ENCODE results near the gene BANF2.

Gene BANF2

GRCh38 chr20:17687800-17688199 is 12.0 kb upstream of the BANF2 start:
- no peak overlapping the region for H2BK5ac ChIP-seq (ENCODE audit: low read depth, low read length, poor library complexity, severe bottlenecking)
- no peak overlapping the region for H3K14ac ChIP-seq (ENCODE audit: low read length in 2 of 2)
- no peak overlapping the region for H2AFZ ChIP-seq (ENCODE audit: low read depth, low read length)
- DNase-seq, result no peak
- H3K36me3 ChIP-seq (ENCODE audit: control insufficient read depth in 1 of 2, insufficient read depth in 2 of 2, low read depth in 1 of 2, low read length in 2 of 2), result no peaks in the 10 kb centered on the region
- no peak overlapping the region for H3K4me3 ChIP-seq (ENCODE audit: insufficient read depth in 1 of 2, low read depth in 1 of 2, low read length in 2 of 2)
- no peak overlapping the region for H3K27ac ChIP-seq (ENCODE audit: low read length, poor library complexity, severe bottlenecking)
- no peak overlapping the region for H2BK12ac ChIP-seq (ENCODE audit: low read length in 2 of 2)
- H3K9me3 ChIP-seq (ENCODE audit: control insufficient read depth, low read length), result peaks cover 16% of the 10 kb centered on the region
- H3K9ac ChIP-seq (ENCODE audit: low read length), result no peak overlapping the region
- WGBS, result 82% methylated on average over 3 of the region's 3 CpGs
- no peak overlapping the region for H3K4ac ChIP-seq (ENCODE audit: low read depth in 1 of 2, low read length in 2 of 2)
- H3K27me3 ChIP-seq (ENCODE audit: control insufficient read depth in 1 of 2, insufficient read depth in 1 of 2, low read length in 2 of 2), result peaks cover 38 to 55% of the 10 kb centered on the region in 2 experiments
- no peak overlapping the region for H3K23ac ChIP-seq (ENCODE audit: low read length in 2 of 2)
- no peak overlapping the region for H4K91ac ChIP-seq (ENCODE audit: low read length)
- no peaks in the 10 kb centered on the region for H3K79me1 ChIP-seq (replicated peaks; ENCODE audit: low read length, poor library complexity, severe bottlenecking)
- no peak overlapping the region for H2AK5ac ChIP-seq (ENCODE audit: low read length, severe bottlenecking)
- no peak overlapping the region for H4K8ac ChIP-seq (ENCODE audit: low read length)
- no peak overlapping the region for H3K4me2 ChIP-seq (ENCODE audit: low read length, poor library complexity, severe bottlenecking)
- H2BK15ac ChIP-seq (ENCODE audit: low read depth, poor library complexity, severe bottlenecking), result no peak overlapping the region
- H3K18ac ChIP-seq (ENCODE audit: low read depth in 1 of 2, low read length in 2 of 2), result no peak overlapping the region
- peaks cover 2% of the 10 kb centered on the region for H3K4me1 ChIP-seq (ENCODE audit: control insufficient read depth, insufficient read depth, low read depth, low read length)
- H2BK120ac ChIP-seq (ENCODE audit: low read depth, low read length), result peak overlapping the region; percentile 6

GRCh38 chr20:17688965-17689364 is 10.8 kb upstream of the BANF2 start:
- no peak overlapping the region for H3K4me3 ChIP-seq (ENCODE audit: insufficient read depth in 1 of 2, low read depth in 1 of 2, low read length in 2 of 2)
- H3K27me3 ChIP-seq (ENCODE audit: control insufficient read depth in 1 of 2, insufficient read depth in 1 of 2, low read length in 2 of 2), result peaks cover 43 to 50% of the 10 kb centered on the region in 2 experiments
- H2BK120ac ChIP-seq (ENCODE audit: low read depth, low read length), result no peak overlapping the region
- WGBS, result 11% methylated on average over 1 of the region's 2 CpGs
- H3K79me1 ChIP-seq (replicated peaks; ENCODE audit: low read length, poor library complexity, severe bottlenecking), result no peaks in the 10 kb centered on the region
- no peak overlapping the region for H3K4ac ChIP-seq (ENCODE audit: low read depth in 1 of 2, low read length in 2 of 2)
- DNase-seq, result peak; percentile 80
- H3K9ac ChIP-seq (ENCODE audit: low read length), result no peak overlapping the region
- H3K23ac ChIP-seq (ENCODE audit: low read length in 2 of 2), result no peak overlapping the region
- H2BK12ac ChIP-seq (ENCODE audit: low read length in 2 of 2), result no peak overlapping the region
- no peak overlapping the region for H2BK15ac ChIP-seq (ENCODE audit: low read depth, poor library complexity, severe bottlenecking)
- no peak overlapping the region for H2BK5ac ChIP-seq (ENCODE audit: low read depth, low read length, poor library complexity, severe bottlenecking)
- no peak overlapping the region for H4K91ac ChIP-seq (ENCODE audit: low read length)
- no peak overlapping the region for H4K8ac ChIP-seq (ENCODE audit: low read length)
- no peak overlapping the region for H3K27ac ChIP-seq (ENCODE audit: low read length, poor library complexity, severe bottlenecking)
- H3K4me2 ChIP-seq (ENCODE audit: low read length, poor library complexity, severe bottlenecking), result no peak overlapping the region
- H3K9me3 ChIP-seq (ENCODE audit: control insufficient read depth, low read length), result peaks cover 16% of the 10 kb centered on the region
- H2AK5ac ChIP-seq (ENCODE audit: low read length, severe bottlenecking), result no peak overlapping the region
- H3K18ac ChIP-seq (ENCODE audit: low read depth in 1 of 2, low read length in 2 of 2), result no peak overlapping the region
- no peaks in the 10 kb centered on the region for H3K4me1 ChIP-seq (ENCODE audit: control insufficient read depth, insufficient read depth, low read depth, low read length)
- H2AFZ ChIP-seq (ENCODE audit: low read depth, low read length), result no peak overlapping the region
- no peak overlapping the region for H3K14ac ChIP-seq (ENCODE audit: low read length in 2 of 2)
- no peaks in the 10 kb centered on the region for H3K36me3 ChIP-seq (ENCODE audit: control insufficient read depth in 1 of 2, insufficient read depth in 2 of 2, low read depth in 1 of 2, low read length in 2 of 2)

- Histone ChIP-seq H4K91ac (ENCODE audit: low read length) (no peak overlapping the region), H3K14ac (ENCODE audit: low read length in 2 of 2) (no peak overlapping the region), H3K79me1 (replicated peaks; ENCODE audit: low read length, poor library complexity, severe bottlenecking) (no peaks in the 10 kb centered on the region), H2BK12ac (ENCODE audit: low read length in 2 of 2) (no peak overlapping the region), H3K27me3 (ENCODE audit: control insufficient read depth in 1 of 2, insufficient read depth in 1 of 2, low read length in 2 of 2) (peaks cover 31 to 39% of the 10 kb centered on the region in 2 experiments), H3K18ac (ENCODE audit: low read depth in 1 of 2, low read length in 2 of 2) (no peak overlapping the region), H2AK5ac (ENCODE audit: low read length, severe bottlenecking) (no peak overlapping the region), H3K27ac (ENCODE audit: low read length, poor library complexity, severe bottlenecking) (no peak overlapping the region), H4K8ac (ENCODE audit: low read length) (no peak overlapping the region), H3K23ac (ENCODE audit: low read length in 2 of 2) (no peak overlapping the region), H3K4me2 (ENCODE audit: low read length, poor library complexity, severe bottlenecking) (no peak overlapping the region), H2BK120ac (ENCODE audit: low read depth, low read length) (no peak overlapping the region), H3K36me3 (ENCODE audit: control insufficient read depth in 1 of 2, insufficient read depth in 2 of 2, low read depth in 1 of 2, low read length in 2 of 2) (no peaks in the 10 kb centered on the region), H3K4me3 (ENCODE audit: insufficient read depth in 1 of 2, low read depth in 1 of 2, low read length in 2 of 2) (no peak overlapping the region), H2BK5ac (ENCODE audit: low read depth, low read length, poor library complexity, severe bottlenecking) (no peak overlapping the region), H3K9me3 (ENCODE audit: control insufficient read depth, low read length) (peaks cover 16% of the 10 kb centered on the region), H2AFZ (ENCODE audit: low read depth, low read length) (no peak overlapping the region), H2BK15ac (ENCODE audit: low read depth, poor library complexity, severe bottlenecking) (no peak overlapping the region), H3K9ac (ENCODE audit: low read length) (no peak overlapping the region), H3K4ac (ENCODE audit: low read depth in 1 of 2, low read length in 2 of 2) (no peak overlapping the region), H3K4me1 (ENCODE audit: control insufficient read depth, insufficient read depth, low read depth, low read length) (no peaks in the 10 kb centered on the region)
- 67% methylated on average over 1 of the region's 2 CpGs for WGBS
- DNase-seq, result no peak
Measured at GRCh38 chr20:17690144-17690543, 9.6 kb upstream of the BANF2 start.

- no peaks in the 10 kb centered on the region for H3K36me3 ChIP-seq (ENCODE audit: control insufficient read depth in 1 of 2, insufficient read depth in 2 of 2, low read depth in 1 of 2, low read length in 2 of 2)
- no peak overlapping the region for H4K91ac ChIP-seq (ENCODE audit: low read length)
- no peak overlapping the region for H3K9ac ChIP-seq (ENCODE audit: low read length)
- no peak for DNase-seq
- no peak overlapping the region for H2BK12ac ChIP-seq (ENCODE audit: low read length in 2 of 2)
- H2AFZ ChIP-seq (ENCODE audit: low read depth, low read length), result no peak overlapping the region
- H3K4me3 ChIP-seq (ENCODE audit: insufficient read depth in 1 of 2, low read depth in 1 of 2, low read length in 2 of 2), result no peak overlapping the region
- H3K23ac ChIP-seq (ENCODE audit: low read length in 2 of 2), result no peak overlapping the region
- H2BK15ac ChIP-seq (ENCODE audit: low read depth, poor library complexity, severe bottlenecking), result no peak overlapping the region
- no peak overlapping the region for H2BK120ac ChIP-seq (ENCODE audit: low read depth, low read length)
- no peak overlapping the region for H2AK5ac ChIP-seq (ENCODE audit: low read length, severe bottlenecking)
- H4K8ac ChIP-seq (ENCODE audit: low read length), result no peak overlapping the region
- WGBS, result 94% methylated on average over 1 of the region's 2 CpGs
- no peak overlapping the region for H2BK5ac ChIP-seq (ENCODE audit: low read depth, low read length, poor library complexity, severe bottlenecking)
- H3K27me3 ChIP-seq (ENCODE audit: control insufficient read depth in 1 of 2, insufficient read depth in 1 of 2, low read length in 2 of 2), result peaks cover 21 to 23% of the 10 kb centered on the region in 2 experiments
- H3K9me3 ChIP-seq (ENCODE audit: control insufficient read depth, low read length), result peaks cover 9% of the 10 kb centered on the region
- no peak overlapping the region for H3K4ac ChIP-seq (ENCODE audit: low read depth in 1 of 2, low read length in 2 of 2)
- no peak overlapping the region for H3K18ac ChIP-seq (ENCODE audit: low read depth in 1 of 2, low read length in 2 of 2)
- H3K27ac ChIP-seq (ENCODE audit: low read length, poor library complexity, severe bottlenecking), result no peak overlapping the region
- no peak overlapping the region for H3K14ac ChIP-seq (ENCODE audit: low read length in 2 of 2)
- no peaks in the 10 kb centered on the region for H3K79me1 ChIP-seq (replicated peaks; ENCODE audit: low read length, poor library complexity, severe bottlenecking)
- H3K4me1 ChIP-seq (ENCODE audit: control insufficient read depth, insufficient read depth, low read depth, low read length), result no peaks in the 10 kb centered on the region
- no peak overlapping the region for H3K4me2 ChIP-seq (ENCODE audit: low read length, poor library complexity, severe bottlenecking)
Measured at GRCh38 chr20:17691758-17692157, 8.0 kb upstream of the BANF2 start.

Measured in mesenchymal stem cell (in vitro differentiated cells and primary cell).